ENCODE measurements around the gene OAS2.
A peak's percentile ranks its signal among the peaks of the same experiment; 100 is the strongest.

Gene OAS2

GRCh38 chr12:112978163-112979040 lies at the start of gene OAS2:
OAS2 (plus strand) TSS chr12:112978519; CDS start chr12:112978609, 90 bp downstream.
- DNase-seq, result peak; percentile 84

DNA sequence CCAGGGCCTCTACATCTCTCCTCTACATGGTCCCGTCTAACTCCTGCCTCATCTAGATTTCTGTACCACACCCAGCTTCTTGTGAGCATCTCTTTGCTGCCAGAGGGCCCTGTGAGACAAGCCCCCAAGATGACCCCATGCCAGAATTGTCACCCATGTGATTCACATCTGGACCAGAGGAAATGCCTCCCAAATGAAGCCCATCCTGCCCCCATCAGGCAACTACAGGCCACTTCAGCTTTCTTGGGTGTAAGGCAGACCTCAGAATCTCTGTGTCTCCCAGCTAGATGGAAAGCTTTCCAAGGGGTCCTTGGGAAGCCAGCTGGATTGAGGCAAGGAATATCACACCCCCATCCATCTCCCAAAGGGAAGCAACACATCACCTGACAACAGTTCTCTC lies 49.3 kb upstream of the OAS2 start:
- no peak for DNase-seq

DNA sequence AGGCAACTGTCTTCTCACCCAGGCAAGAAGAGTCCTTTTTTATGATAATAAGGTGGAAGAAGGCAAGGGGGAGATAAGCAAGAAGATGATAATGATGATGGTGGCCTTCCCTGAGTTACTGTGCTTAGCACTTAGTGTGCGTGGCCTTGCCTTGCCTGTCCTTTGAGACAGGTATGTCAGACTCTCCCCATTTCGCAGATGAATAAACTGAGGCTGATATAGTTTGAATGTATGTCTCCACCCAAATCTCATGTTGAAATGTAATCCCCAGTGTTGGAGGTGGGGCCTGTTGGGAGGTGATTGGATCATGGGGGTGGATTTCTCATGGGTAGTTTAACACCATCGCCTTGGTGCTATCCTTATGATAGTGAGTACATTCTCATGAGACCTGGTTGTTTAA lies 48.6 kb upstream of the OAS2 start:
- DNase-seq, result no peak

DNA sequence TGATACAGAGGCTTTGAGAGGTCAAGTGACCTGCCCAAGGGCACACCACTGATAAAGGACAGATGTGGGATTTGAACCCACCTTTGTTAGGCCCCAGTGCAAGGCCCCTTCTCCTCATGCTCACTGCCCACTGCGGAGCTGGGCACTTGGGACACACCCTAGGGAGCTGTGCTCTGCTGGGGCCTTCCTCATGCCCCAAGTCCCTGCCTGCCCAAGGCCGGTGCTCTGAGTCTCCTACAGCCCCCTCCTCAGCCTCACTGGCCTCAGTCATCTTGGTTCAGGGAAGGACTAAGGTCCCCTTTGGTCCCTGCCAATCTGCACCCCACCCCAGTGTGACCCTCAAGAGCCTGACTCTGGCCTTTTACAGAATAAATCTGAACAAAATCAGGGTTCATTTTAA lies 48.0 kb upstream of the OAS2 start:
- DNase-seq, result no peak

GRCh38 chr12:112932485-112933128 lies 45.7 kb upstream of the OAS2 start:
- no peak for DNase-seq

GRCh38 chr12:112933129-112933505 lies 45.2 kb upstream of the OAS2 start:
- no peak for DNase-seq

GRCh38 chr12:112936264-112936663 lies 42.1 kb upstream of the OAS2 start:
- no peak for DNase-seq

DNA sequence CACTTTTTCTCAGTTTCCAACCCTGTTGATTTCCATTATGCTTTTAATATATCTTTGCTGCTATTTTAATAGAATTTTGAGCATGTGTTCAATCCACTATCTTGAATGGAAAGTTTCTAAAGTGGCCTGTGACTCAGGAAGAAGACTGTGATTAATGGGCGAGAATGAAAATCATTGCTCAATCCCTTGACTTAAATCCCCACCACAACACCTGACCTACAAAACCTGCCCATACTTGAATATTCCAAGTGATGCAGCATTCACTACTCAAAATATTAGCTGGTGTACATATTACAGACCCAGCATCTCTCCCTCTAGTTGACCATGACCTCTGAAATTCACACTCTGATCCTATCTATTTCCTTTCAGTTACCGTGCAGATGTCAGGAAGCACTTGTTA lies 41.4 kb upstream of the OAS2 start:
- DNase-seq, result no peak

- peak; percentile 85 for DNase-seq
Measured at GRCh38 chr12:112937741-112938719, 40.3 kb upstream of the OAS2 start, which contains the start of gene OAS3. OAS3 (plus strand) TSS chr12:112938474; CDS start chr12:112938531, 57 bp downstream.

DNA sequence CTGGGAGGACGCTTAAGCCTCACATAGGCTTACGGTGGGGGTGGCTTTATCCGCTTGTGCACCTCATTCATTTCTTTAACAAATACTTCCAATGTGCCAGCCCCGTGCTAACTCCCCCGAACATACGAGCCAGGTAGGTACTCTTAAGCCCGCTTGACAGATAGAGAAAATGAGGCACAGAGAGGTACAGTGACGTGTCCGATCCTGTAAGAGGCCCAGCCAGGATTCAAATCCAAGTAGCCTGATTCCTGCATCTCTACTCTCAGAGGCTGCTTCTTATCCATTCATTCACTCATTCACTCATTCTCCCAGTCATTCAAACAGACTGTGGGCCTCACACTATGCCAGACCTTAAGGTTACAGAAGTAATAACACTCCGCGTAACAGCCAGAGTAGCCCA lies 39.6 kb upstream of the OAS2 start:
- DNase-seq, result no peak

DNA sequence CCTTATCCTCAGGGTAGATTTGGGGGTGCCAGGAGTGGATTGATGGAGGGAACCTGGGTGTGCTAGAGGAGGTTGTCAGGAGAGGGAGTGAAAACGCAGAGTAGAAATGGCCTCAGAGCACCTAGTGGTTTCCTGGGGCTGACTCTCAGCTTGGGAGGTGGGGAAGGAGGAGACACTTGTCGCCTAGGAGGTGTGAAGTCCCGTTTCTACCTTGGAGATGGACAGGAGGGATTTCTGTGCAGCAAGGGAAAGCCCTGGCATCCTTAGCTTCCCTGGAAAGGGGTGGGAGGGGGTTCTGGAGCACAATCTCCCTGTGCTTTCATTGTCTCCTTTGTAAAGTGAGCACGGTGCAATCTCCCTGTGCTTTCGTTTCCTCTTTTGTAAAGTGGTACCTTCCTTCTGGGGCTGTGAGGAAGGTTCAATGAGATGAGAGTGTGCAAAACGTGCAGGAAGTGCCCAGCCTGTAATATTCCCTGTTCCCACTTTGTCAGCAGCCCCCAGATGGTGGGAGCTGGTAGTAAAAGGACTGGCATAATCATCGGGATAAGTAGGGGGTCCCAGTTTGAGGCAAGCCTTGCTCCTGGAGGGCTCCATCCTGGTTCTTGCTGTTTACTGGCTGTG lies 38.4 kb upstream of the OAS2 start:
- no peak for DNase-seq

- DNase-seq, result no peak
Measured at GRCh38 chr12:112941528-112942335, 36.6 kb upstream of the OAS2 start.

DNA sequence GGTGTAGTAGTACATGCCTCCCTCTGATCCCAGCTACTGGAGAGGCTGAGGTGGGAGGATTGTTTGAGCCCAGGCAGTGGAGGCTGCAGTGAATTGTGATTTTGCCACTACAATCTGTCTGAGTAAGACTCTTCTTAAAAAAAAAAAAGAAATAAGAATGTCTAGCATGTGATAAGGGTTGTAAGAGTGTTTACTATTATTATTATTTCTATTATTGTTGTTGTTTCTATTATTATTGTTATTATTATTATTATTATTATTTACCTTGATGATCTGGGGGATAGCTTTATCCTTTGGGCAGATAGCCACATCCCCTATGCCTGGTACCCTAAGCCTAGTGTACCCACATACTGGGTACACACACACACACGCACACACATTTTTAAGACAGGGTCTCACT lies 35.7 kb upstream of the OAS2 start:
- DNase-seq, result no peak

- no peak for DNase-seq
Measured at GRCh38 chr12:112944024-112944690, 34.2 kb upstream of the OAS2 start.

- no peak for DNase-seq
Measured at GRCh38 chr12:112945515-112945914, 32.8 kb upstream of the OAS2 start.

DNA sequence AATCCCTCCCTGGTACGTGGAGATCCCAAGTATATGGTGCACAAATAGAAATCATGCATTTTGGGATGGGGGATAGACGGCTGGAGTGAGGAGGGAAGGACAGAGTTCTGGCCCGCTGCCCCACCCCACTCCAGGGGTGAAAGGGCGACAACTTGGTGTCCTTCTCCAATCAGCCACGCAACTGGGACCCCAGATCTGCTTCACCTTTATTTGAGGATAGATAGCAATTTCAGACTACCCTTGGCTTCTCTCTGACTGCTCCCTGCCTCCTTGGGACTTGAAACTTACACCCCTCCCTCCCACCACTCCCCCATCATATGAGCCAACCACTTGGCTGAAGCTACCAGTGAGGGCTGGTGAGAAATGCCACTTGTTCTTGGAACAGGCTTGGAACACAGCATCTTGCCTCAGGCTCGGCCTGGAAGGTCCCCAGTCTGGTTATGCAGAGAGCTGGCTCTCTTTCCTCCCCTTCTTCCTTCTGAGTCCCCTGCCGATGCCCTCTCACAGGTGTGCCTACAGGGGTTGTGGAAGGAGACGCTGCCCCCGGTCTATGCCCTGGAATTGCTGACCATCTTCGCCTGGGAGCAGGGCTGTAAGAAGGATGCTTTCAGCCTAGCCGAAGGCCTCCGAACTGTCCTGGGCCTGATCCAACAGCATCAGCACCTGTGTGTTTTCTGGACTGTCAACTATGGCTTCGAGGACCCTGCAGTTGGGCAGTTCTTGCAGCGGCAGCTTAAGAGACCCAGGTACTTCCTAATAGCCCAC lies 31.9 kb upstream of the OAS2 start:
- DNase-seq, result no peak

GRCh38 chr12:112947314-112947713 lies 31.0 kb upstream of the OAS2 start:
- no peak for DNase-seq

- DNase-seq, result no peak
Measured at GRCh38 chr12:112947761-112948160, 30.6 kb upstream of the OAS2 start.

DNA sequence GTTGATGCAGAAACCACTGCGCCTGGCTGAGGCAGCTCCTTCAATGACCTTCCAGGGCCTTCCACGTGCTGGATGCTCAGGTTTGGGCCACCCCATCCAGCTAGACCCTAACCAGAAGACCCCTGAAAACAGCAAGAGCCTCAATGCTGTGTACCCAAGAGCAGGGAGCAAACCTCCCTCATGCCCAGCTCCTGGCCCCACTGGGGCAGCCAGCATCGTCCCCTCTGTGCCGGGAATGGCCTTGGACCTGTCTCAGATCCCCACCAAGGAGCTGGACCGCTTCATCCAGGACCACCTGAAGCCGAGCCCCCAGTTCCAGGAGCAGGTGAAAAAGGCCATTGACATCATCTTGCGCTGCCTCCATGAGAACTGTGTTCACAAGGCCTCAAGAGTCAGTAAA lies 29.5 kb upstream of the OAS2 start:
- no peak for DNase-seq

- DNase-seq, result no peak
Measured at GRCh38 chr12:112950701-112951100, 27.6 kb upstream of the OAS2 start.
